ENCODE results near the gene LPP. TPM values are rescaled to one million over a fixed set of nuclear protein-coding genes. Genes with fewer than 3 reads are reported as not detected.

Gene LPP
- total and polyA plus RNA-seq, 8 donors: 8.0 to 885 (median 305) TPM

DNA sequence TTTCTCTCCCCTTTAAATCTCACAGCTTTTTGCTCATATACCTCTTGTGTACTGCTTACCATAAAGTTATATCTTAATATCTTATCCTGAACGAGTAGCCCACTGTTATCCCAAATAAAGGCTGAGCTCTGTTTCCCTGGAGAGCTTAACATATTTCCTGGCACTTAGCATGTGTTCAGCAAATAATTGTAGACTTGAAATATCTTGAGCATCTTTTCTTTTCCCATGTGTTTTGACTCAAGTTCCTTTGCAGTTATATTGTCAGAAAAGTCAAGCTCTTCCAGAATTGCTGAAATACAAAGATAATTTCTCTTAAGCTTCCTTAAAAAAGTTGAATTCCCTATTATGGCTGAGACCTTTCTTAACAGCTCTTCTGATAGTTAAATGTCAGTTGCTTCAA lies 150.5 kb downstream of the LPP start:
- TF ChIP-seq EP300 (IDR thresholded peaks at IDR 0.05) (no peak), POLR2AphosphoS5 (IDR thresholded peaks at IDR 0.05) (no peak)
- TF ChIP-seq, protein P1, sequence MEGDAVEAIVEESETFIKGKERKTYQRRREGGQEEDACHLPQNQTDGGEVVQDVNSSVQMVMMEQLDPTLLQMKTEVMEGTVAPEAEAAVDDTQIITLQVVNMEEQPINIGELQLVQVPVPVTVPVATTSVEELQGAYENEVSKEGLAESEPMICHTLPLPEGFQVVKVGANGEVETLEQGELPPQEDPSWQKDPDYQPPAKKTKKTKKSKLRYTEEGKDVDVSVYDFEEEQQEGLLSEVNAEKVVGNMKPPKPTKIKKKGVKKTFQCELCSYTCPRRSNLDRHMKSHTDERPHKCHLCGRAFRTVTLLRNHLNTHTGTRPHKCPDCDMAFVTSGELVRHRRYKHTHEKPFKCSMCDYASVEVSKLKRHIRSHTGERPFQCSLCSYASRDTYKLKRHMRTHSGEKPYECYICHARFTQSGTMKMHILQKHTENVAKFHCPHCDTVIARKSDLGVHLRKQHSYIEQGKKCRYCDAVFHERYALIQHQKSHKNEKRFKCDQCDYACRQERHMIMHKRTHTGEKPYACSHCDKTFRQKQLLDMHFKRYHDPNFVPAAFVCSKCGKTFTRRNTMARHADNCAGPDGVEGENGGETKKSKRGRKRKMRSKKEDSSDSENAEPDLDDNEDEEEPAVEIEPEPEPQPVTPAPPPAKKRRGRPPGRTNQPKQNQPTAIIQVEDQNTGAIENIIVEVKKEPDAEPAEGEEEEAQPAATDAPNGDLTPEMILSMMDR (IDR thresholded peaks at IDR 0.05): no peak
- Histone ChIP-seq H3K9me3 (no peaks in the 10 kb centered on the region), H3K4me1 (peaks cover 18 to 74% (median 44%) of the 10 kb centered on the region in 4 donors), H3K27ac (peak overlapping the region in 3 of 5 donors; percentile 7 to 94 (median 33)), H3K27me3 (no peaks in the 10 kb centered on the region), H3K36me3 (no peaks in the 10 kb centered on the region), H3K4me3 (no peak overlapping the region)
- DNase-seq: no peak
- 9 to 24% (median 18%) methylated on average over 1 of the region's 1 CpG for WGBS, 5 donors
- intact Hi-C loops (cut with DNase I; ENCODE audit: low total_unique reads): no loop called here

DNA sequence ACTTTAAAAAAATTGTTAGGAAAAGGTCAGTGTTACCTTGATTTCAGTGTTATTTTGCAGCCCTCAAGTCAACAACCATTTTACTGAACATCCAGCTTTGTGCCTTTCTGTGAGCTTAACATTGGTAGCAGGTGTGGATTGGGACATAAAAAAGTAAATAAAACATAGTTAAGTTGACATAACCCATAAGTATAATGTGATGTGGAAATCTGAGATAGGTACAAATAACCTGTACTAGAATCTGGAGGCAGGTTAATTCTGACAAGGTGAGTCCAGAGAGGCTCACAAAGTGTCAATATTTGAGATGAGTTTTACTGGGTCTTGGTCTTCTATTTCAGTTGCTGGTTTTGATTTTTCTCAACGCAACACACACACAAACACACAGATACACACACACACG lies 151.3 kb downstream of the LPP start:
- H3K36me3 ChIP-seq: no peaks in the 10 kb centered on the region
- H3K9me3 ChIP-seq: no peaks in the 10 kb centered on the region
- H3K4me1 ChIP-seq: peaks cover 18 to 76% (median 44%) of the 10 kb centered on the region in 4 donors
- TF ChIP-seq, protein P1 (IDR thresholded peaks at IDR 0.05): no peak
- no peak for TF ChIP-seq POLR2AphosphoS5 (IDR thresholded peaks at IDR 0.05)
- TF ChIP-seq EP300 (IDR thresholded peaks at IDR 0.05): no peak
- TF ChIP-seq POLR2A (IDR thresholded peaks at IDR 0.05): no peak
- H3K27ac ChIP-seq: peak overlapping the region in 3 of 5 donors; percentile 7 to 94 (median 33)
- H3K27me3 ChIP-seq: no peaks in the 10 kb centered on the region
- no peak overlapping the region for H3K4me3 ChIP-seq
- WGBS, 5 donors: 33 to 67% (median 51%) methylated on average over 2 of the region's 2 CpGs
- intact Hi-C loops (cut with DNase I; ENCODE audit: low total_unique reads): no loop called here
- peak in 1 of 2 donors; percentile 38 for DNase-seq

GRCh38 chr3:188306435-188307005 lies 152.6 kb downstream of the LPP start:
- intact Hi-C loops (cut with DNase I; ENCODE audit: low total_unique reads): no loop called here
- WGBS, 5 donors: 50 to 62% (median 58%) methylated on average over 8 of the region's 8 CpGs
- H3K36me3 ChIP-seq: no peaks in the 10 kb centered on the region
- TF ChIP-seq POLR2A (IDR thresholded peaks at IDR 0.05) (no peak), EP300 (IDR thresholded peaks at IDR 0.05) (no peak), POLR2AphosphoS5 (IDR thresholded peaks at IDR 0.05) (no peak)
- TF ChIP-seq, protein P1 (IDR thresholded peaks at IDR 0.05): no peak
- H3K4me1 ChIP-seq: peaks cover 18 to 67% (median 46%) of the 10 kb centered on the region in 4 donors
- H3K4me3 ChIP-seq: no peak overlapping the region
- H3K9me3 ChIP-seq: no peaks in the 10 kb centered on the region
- no peak for DNase-seq
- H3K27ac ChIP-seq: peak overlapping the region in 2 of 5 donors; percentile 13 to 94
- no peaks in the 10 kb centered on the region for H3K27me3 ChIP-seq

GRCh38 chr3:188309437-188310269 lies 155.7 kb downstream of the LPP start:
- 70 to 82% (median 73%) methylated on average over 6 of the region's 6 CpGs for WGBS, 5 donors
- intact Hi-C loops (cut with DNase I; ENCODE audit: low total_unique reads): no loop called here

More at GRCh38 chr3:188309437-188310269, 155.7 kb downstream of the LPP start:
- Histone ChIP-seq H3K27ac (peak overlapping the region in 2 of 5 donors; percentile 3 to 12), H3K4me1 (peaks cover 4 to 37% (median 21%) of the 10 kb centered on the region in 4 donors), H3K4me3 (no peak overlapping the region), H3K36me3 (peaks cover 0 to 7% (median 0%) of the 10 kb centered on the region in 4 donors), H3K9me3 (no peaks in the 10 kb centered on the region), H3K27me3 (no peaks in the 10 kb centered on the region)
- no peak for DNase-seq
- TF ChIP-seq POLR2AphosphoS5 (IDR thresholded peaks at IDR 0.05) (no peak), EP300 (IDR thresholded peaks at IDR 0.05) (no peak), POLR2A (IDR thresholded peaks at IDR 0.05) (no peak)
- TF ChIP-seq, protein P1 (IDR thresholded peaks at IDR 0.05): no peak

All from stomach (tissue), 9 donors.